Cardiac fibroblast (primary cell): ENCODE measurements around the gene LRRC1.

Source experiments
- DNase-seq, 2 donors: peaks; one replicate each; pipeline versions ENCODE4 v3.0.0 to v3.0.0-alpha.2; 2010; ENCODE audit warnings: low read depth in 2 of 2
- H3K4me3 ChIP-seq, 2 donors: replicated peaks in 1 of 2; 1 replicate in 1 of 2; 2 replicates in 1 of 2; pipeline ENCODE4 v1.5.1; 2011; ENCODE audit warnings: low read depth in 2 of 2, low read length in 2 of 2, mild to moderate bottlenecking in 2 of 2, moderate library complexity in 1 of 2
- CTCF ChIP-seq: IDR thresholded peaks from one replicate; pipeline ENCODE4 v1.5.1; 2011; ENCODE audit warnings: low read depth, mild to moderate bottlenecking, low read length, inconsistent platforms

Gene LRRC1

GRCh38 chr6:53922539-53922981 lies 127.8 kb downstream of the LRRC1 start:
- TF ChIP-seq CTCF = no peak
- H3K4me3 ChIP-seq = no peak overlapping the region
- DNase-seq = peak in 1 of 2 donors; percentile 46

GRCh38 chr6:53924277-53924676 lies 129.5 kb downstream of the LRRC1 start:
- TF ChIP-seq CTCF = no peak
- H3K4me3 ChIP-seq = no peak overlapping the region
- DNase-seq = no peak

DNA sequence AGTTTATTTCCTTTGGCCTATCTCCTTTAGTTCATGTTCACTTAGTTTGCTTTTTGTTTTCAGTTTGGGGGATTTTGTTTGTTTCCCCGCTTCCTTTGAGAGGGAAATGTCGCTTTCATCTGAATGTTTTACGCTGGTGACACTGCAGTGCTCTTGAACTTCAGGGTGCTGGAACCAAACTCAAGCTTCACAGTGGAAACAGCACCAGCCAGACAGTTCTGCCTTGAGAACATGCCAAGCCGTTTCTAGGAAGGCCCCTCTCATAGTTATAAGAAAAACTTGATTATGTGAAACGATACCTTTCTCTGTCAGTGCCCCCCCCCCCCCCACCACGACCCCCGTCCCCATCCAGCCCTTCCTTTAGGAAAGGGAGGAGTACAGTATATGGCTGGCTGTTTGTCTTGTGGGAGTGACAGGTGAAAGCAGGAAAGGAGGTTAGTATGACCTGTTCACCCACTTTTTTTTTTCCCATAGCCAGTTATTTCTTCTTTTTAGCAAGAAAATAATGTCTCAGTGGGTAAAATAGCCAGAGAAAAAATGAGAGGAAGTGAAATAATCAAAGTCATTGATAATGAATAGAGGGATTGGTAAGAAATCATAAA lies 130.1 kb downstream of the LRRC1 start:
- no peak overlapping the region for H3K4me3 ChIP-seq
- no peak for DNase-seq
- no peak for TF ChIP-seq CTCF

DNA sequence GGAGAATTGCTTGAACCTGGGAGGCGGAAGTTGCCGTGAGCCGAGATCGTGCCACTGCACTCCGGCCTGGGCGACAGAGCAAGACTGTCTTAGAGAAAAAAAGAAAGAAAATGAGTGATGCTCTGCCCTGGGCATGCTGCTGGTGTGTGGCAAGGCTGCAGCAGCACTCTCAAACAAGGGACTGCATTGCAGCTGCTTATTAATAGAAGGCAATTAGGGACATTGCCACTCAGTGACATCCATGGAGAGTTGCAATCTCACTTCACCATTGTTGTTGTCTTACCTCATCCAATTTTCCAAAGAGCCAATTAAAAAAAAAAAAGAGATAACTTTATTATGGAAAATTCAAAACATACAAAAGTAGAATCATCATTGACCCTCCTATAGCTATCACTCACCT lies 131.1 kb downstream of the LRRC1 start:
- TF ChIP-seq CTCF = no peak
- no peak overlapping the region for H3K4me3 ChIP-seq

DNA sequence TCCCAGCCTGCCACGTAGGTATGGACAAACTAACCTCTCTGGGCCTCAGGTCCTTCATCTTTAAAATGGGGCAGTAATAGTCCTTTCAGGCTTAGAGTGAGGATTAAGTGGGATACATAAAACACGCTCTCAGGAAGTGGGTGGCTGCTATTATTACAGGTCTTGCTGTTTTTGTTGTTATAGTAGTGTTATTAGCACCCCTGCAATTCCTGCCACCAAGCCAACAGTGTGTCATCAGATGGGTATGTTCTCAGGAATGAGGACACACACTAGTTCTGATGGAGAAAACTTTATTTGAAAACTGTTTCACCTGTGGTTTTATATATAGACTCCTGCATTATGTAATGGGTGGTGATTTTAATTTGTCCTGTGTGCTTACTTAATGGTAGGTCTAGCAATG lies 131.7 kb downstream of the LRRC1 start:
- no peak overlapping the region for H3K4me3 ChIP-seq
- no peak for TF ChIP-seq CTCF
- DNase-seq = peak; percentile 25 to 69

More for the DNA sequence above, 131.1 kb downstream of the LRRC1 start:
- no peak for DNase-seq

DNA sequence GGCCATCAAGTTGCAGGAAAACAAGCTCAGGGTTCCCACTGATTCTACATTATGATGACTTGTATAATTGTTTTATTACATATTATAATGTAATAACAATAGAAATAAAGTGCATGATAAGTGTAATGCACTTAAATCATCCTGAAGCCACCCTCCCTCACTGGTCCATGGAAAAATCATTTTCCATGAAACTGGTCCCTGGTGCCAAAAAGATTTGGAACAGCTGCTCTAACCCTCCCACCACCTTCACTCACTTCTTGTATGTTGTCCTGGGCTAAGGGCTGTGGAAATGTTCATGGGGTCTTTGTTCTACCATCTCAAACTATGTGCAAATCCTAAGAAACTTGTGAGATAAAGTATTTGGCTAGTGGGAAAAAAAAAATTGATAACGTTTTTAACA lies 133.8 kb downstream of the LRRC1 start:
- DNase-seq = no peak
- no peak overlapping the region for H3K4me3 ChIP-seq
- TF ChIP-seq CTCF = no peak

- no peak overlapping the region for H3K4me3 ChIP-seq
- TF ChIP-seq CTCF = no peak
- DNase-seq = peak in 1 of 2 donors; percentile 23
These were observed 134.4 kb downstream of the LRRC1 start for GRCh38 chr6:53929041-53929820.
